ENCODE data around the gene RXRG. TPM values are rescaled to one million over a fixed set of nuclear protein-coding genes. Genes with fewer than 3 reads are reported as not detected.

Gene RXRG
- total and polyA plus RNA-seq, 2 of the 8 experiments (the other 6 are each of a cell fraction or from before 2014, with no cell fraction given) = not detected

- TF ChIP-seq SAP30 (IDR thresholded peaks at IDR 0.05; ENCODE audit: insufficient read depth, insufficient replicate concordance, low read length) = no peak
Measured at GRCh38 chr1:165416876-165417275, 28.1 kb downstream of the RXRG start (continued).
